ENCODE measurements around the gene CC2D1B. TPM values are rescaled to one million over a fixed set of nuclear protein-coding genes. Genes with fewer than 3 reads are reported as not detected.
A peak's percentile ranks its signal among the peaks of the same experiment; 100 is the strongest.

The CC2D1B gene
- total RNA-seq, 4 donors from 2014 or later, result 19.5 to 30.3 (median 25.1) TPM

DNA sequence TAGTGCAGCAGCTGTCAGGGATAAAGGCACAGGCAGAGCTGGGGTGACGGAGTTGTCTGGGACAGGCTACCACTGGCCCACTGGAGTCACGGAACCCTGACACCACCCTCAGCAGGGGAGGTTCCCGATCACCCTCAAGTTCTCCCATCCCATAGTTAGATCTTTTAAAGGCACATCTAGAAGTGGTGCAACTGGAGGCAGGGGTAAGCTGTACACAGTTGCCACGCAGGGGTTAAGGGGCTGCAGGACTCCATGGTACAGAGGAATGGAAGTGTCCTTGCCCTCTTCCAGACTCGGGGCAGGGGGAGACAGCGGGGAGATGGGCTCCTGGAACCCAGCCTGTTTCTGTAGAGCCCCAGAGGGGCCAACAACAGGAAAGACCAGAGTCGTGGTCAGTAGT lies 13.3 kb downstream of the CC2D1B start:
- Histone ChIP-seq H3K36me3 (peaks cover 45 to 84% (median 74%) of the 10 kb centered on the region in 4 donors), H3K4me1 (peaks cover 0 to 4% (median 0%) of the 10 kb centered on the region in 4 donors), H3K9me3 (no peaks in the 10 kb centered on the region), H3K27me3 (no peaks in the 10 kb centered on the region), H3K4me3 (no peak overlapping the region), H3K27ac (replicated peaks in 1 of 4) (no peak overlapping the region)
- 82% methylated on average over 7 of the region's 7 CpGs for WGBS
- intact Hi-C loops (cut with DNase I), result no loop called here
- no peak for DNase-seq (ENCODE audit: extremely low spot score)
- TF ChIP-seq, protein P1, sequence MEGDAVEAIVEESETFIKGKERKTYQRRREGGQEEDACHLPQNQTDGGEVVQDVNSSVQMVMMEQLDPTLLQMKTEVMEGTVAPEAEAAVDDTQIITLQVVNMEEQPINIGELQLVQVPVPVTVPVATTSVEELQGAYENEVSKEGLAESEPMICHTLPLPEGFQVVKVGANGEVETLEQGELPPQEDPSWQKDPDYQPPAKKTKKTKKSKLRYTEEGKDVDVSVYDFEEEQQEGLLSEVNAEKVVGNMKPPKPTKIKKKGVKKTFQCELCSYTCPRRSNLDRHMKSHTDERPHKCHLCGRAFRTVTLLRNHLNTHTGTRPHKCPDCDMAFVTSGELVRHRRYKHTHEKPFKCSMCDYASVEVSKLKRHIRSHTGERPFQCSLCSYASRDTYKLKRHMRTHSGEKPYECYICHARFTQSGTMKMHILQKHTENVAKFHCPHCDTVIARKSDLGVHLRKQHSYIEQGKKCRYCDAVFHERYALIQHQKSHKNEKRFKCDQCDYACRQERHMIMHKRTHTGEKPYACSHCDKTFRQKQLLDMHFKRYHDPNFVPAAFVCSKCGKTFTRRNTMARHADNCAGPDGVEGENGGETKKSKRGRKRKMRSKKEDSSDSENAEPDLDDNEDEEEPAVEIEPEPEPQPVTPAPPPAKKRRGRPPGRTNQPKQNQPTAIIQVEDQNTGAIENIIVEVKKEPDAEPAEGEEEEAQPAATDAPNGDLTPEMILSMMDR (IDR thresholded peaks at IDR 0.05), result no peak
- no peak for TF ChIP-seq POLR2AphosphoS5 (IDR thresholded peaks at IDR 0.05)
- TF ChIP-seq EP300 (IDR thresholded peaks at IDR 0.05), result no peak
- no peak for TF ChIP-seq POLR2A (IDR thresholded peaks at IDR 0.05; ENCODE audit: low read depth)

GRCh38 chr1:52348704-52349300 lies 17.2 kb downstream of the CC2D1B start:
- TF ChIP-seq POLR2A (IDR thresholded peaks at IDR 0.05; ENCODE audit: low read depth) (no peak), POLR2AphosphoS5 (IDR thresholded peaks at IDR 0.05) (no peak), EP300 (IDR thresholded peaks at IDR 0.05) (no peak)
- TF ChIP-seq, protein P1 (IDR thresholded peaks at IDR 0.05), result peak in 1 of 3 experiments; percentile 14
- H3K27ac ChIP-seq (replicated peaks in 1 of 4), result no peak overlapping the region
- 28% methylated on average over 5 of the region's 8 CpGs for WGBS

DNA sequence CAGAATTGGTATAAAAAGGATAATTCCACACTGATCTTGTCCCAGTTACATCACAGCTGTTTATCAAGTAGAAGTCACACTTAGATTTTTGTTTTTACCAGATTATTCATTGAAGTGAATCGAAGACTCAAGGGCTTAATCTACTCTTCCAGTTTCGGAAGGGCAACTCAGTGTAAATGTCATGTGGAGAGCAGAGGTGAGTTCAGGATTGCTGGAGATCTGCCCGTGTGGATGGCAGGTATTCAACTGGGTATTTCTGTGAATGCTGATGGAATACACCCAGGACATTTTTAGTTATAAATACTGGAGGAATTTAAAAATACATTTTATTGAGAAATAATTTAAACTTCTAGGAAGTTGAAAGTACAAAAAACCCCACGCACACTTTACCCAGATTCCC lies 19.4 kb downstream of the CC2D1B start:
- no peaks in the 10 kb centered on the region for H3K27me3 ChIP-seq
- H3K4me3 ChIP-seq, result no peak overlapping the region
- peaks cover 0 to 4% (median 0%) of the 10 kb centered on the region in 4 donors for H3K4me1 ChIP-seq
- H3K27ac ChIP-seq (replicated peaks in 1 of 4), result no peak overlapping the region
- WGBS, result 88% methylated on average over 4 of the region's 4 CpGs
- H3K36me3 ChIP-seq, result peaks cover 15 to 81% (median 39%) of the 10 kb centered on the region in 4 donors
- no peak for DNase-seq (ENCODE audit: extremely low spot score)
- no peaks in the 10 kb centered on the region for H3K9me3 ChIP-seq
- no peak for TF ChIP-seq POLR2A (IDR thresholded peaks at IDR 0.05; ENCODE audit: low read depth)
- no peak for TF ChIP-seq EP300 (IDR thresholded peaks at IDR 0.05)
- TF ChIP-seq POLR2AphosphoS5 (IDR thresholded peaks at IDR 0.05), result no peak
- TF ChIP-seq, protein P1 (IDR thresholded peaks at IDR 0.05), result no peak
- intact Hi-C loops (cut with DNase I), result no loop called here

More at GRCh38 chr1:52348704-52349300, 17.2 kb downstream of the CC2D1B start:
- H3K9me3 ChIP-seq, result no peaks in the 10 kb centered on the region
- peaks cover 0 to 4% (median 0%) of the 10 kb centered on the region in 4 donors for H3K4me1 ChIP-seq
- H3K36me3 ChIP-seq, result peaks cover 25 to 84% (median 49%) of the 10 kb centered on the region in 4 donors
- no peak overlapping the region for H3K4me3 ChIP-seq
- intact Hi-C loops (cut with DNase I), result no loop called here
- no peak for DNase-seq (ENCODE audit: extremely low spot score)
- no peaks in the 10 kb centered on the region for H3K27me3 ChIP-seq

- H3K36me3 ChIP-seq, result peaks cover 15 to 73% (median 35%) of the 10 kb centered on the region in 4 donors
- no peaks in the 10 kb centered on the region for H3K27me3 ChIP-seq
- H3K9me3 ChIP-seq, result no peaks in the 10 kb centered on the region
- TF ChIP-seq EP300 (IDR thresholded peaks at IDR 0.05) (no peak), POLR2A (IDR thresholded peaks at IDR 0.05; ENCODE audit: low read depth) (no peak), POLR2AphosphoS5 (IDR thresholded peaks at IDR 0.05) (no peak)
- TF ChIP-seq, protein P1 (IDR thresholded peaks at IDR 0.05), result no peak
- no peaks in the 10 kb centered on the region for H3K4me1 ChIP-seq
- WGBS, result 88% methylated on average over 2 of the region's 2 CpGs
- no peak overlapping the region for H3K4me3 ChIP-seq
- no peak overlapping the region for H3K27ac ChIP-seq (replicated peaks in 1 of 4)
- DNase-seq (ENCODE audit: extremely low spot score), result no peak
- intact Hi-C loops (cut with DNase I), result no loop called here
These were observed 20.8 kb downstream of the CC2D1B start for GRCh38 chr1:52345252-52345651.

Data from esophagus muscularis mucosa (tissue), 4 donors.